CD8-positive, alpha-beta memory T cell (primary cell): ENCODE measurements around the gene SETD1A. TPM values are rescaled to one million over a fixed set of nuclear protein-coding genes. Genes with fewer than 3 reads are reported as not detected.
A peak's percentile ranks its signal among the peaks of the same experiment; 100 is the strongest.

Source experiments
- CTCF ChIA-PET: fragments of 350-600 bp; sonication (Branson Sonifier 250); formaldehyde crosslinking; loops from one replicate; lab custom pipeline; 2021; ENCODE audit warnings: antibody characterized with exemption; lab: Charles Lee
- POLR2A ChIA-PET: fragments of 350-600 bp; sonication (Branson Sonifier 250); formaldehyde crosslinking; loops from one replicate; lab custom pipeline; 2021; ENCODE audit warnings: antibody characterized with exemption; lab: Charles Lee
- DNase-seq, 5 donors: peaks; one replicate each; pipeline versions ENCODE4 v3.0.0 to v3.0.0-alpha.2; 2020 to 2022; ENCODE audit warnings: mixed read lengths in 1 of 5
- H3K27ac ChIP-seq: one replicate; pipeline ENCODE4 v1.7.0; 2013; ENCODE audit warnings: low read depth, mild to moderate bottlenecking, low read length, moderate library complexity
- H3K27me3 ChIP-seq: 2 replicates; pipeline ENCODE4 v1.7.0; 2013; ENCODE audit warnings: low read length, mild to moderate bottlenecking; ENCODE audit not compliant: insufficient read depth, poor library complexity, severe bottlenecking
- H3K36me3 ChIP-seq: 2 replicates; pipeline ENCODE4 v1.7.0; 2013; ENCODE audit warnings: mild to moderate bottlenecking, low read length, moderate library complexity; ENCODE audit not compliant: insufficient read depth
- H3K4me1 ChIP-seq: 2 replicates; pipeline ENCODE4 v1.7.0; 2013; ENCODE audit warnings: mild to moderate bottlenecking, low read length, moderate library complexity; ENCODE audit not compliant: insufficient read depth
- H3K4me3 ChIP-seq: 2 replicates; pipeline ENCODE4 v1.7.0; 2013; ENCODE audit warnings: mild to moderate bottlenecking, low read length
- H3K9me3 ChIP-seq: 2 replicates; pipeline ENCODE4 v1.7.0; 2013; ENCODE audit warnings: mild to moderate bottlenecking, low read length
- H3K27ac Mint-ChIP-seq, 8 donors: one replicate each; pipeline ENCODE4 v1.8.0; 2020 to 2021; ENCODE audit warnings: mixed read lengths in 8 of 8, mild to moderate bottlenecking in 6 of 8, inconsistent platforms in 3 of 8, moderate library complexity in 3 of 8
- H3K27me3 Mint-ChIP-seq, 2 donors: one replicate each; pipeline ENCODE4 v1.8.0; 2020 to 2021; ENCODE audit warnings: mixed read lengths in 2 of 2, mild to moderate bottlenecking in 1 of 2, moderate library complexity in 1 of 2
- H3K36me3 Mint-ChIP-seq, 3 donors: one replicate each; pipeline ENCODE4 v1.8.0; 2020 to 2021; ENCODE audit warnings: mixed read lengths in 3 of 3, inconsistent platforms in 1 of 3, mild to moderate bottlenecking in 1 of 3
- H3K4me1 Mint-ChIP-seq, 3 donors: one replicate each; pipeline ENCODE4 v1.8.0; 2020 to 2021; ENCODE audit warnings: mixed read lengths in 3 of 3, inconsistent platforms in 1 of 3, mild to moderate bottlenecking in 1 of 3
- H3K4me3 Mint-ChIP-seq, 7 donors: one replicate each; pipeline ENCODE4 v1.8.0; 2020 to 2021; ENCODE audit warnings: mixed read lengths in 7 of 7, mild to moderate bottlenecking in 6 of 7, moderate library complexity in 4 of 7, inconsistent platforms in 2 of 7
- H3K9me3 Mint-ChIP-seq, 5 donors: one replicate each; pipeline ENCODE4 v1.8.0; 2020 to 2022; ENCODE audit warnings: mixed read lengths in 5 of 5, mild to moderate bottlenecking in 3 of 5, moderate library complexity in 2 of 5, inconsistent platforms in 1 of 5
- polyA plus RNA-seq: library from polyadenylated mRNA; unstranded; fragments of 300-500 nt; fragmentation: Illumina TruSeq; gene quantifications from one replicate; pipeline ENCODE4 v1.2.3, GENCODE V29; 2021
- total RNA-seq, 2 experiments: library from RNA; stranded (reverse); gene quantifications; one replicate each; pipeline ENCODE4 v1.2.3, GENCODE V29; 2021

SETD1A gene
- total and polyA plus RNA-seq, 3 experiments from 2014 or later: 2.6 to 28.8 (median 24.7) TPM

DNA sequence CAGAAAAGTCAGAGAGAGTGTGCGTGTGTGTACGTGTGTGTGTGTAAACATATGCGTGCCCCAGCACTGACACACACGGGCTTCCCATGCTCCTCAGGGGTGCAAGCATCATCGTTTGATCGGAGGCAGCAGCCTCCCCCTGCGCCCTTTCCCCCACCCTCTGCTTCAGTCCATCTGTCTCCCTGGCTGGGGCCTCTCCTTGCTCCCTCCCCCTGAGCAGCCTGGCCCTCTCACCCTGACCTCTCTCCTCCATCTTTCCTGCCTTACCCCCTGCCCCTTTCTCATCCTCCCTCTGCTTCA lies 48.5 kb downstream of the SETD1A start:
- Mint-ChIP-seq H3K9me3 (peaks cover 0 to 2% (median 0%) of the 10 kb centered on the region in 5 donors), H3K27me3 (peaks cover 9 to 10% of the 10 kb centered on the region in 2 donors), H3K27ac (no peak overlapping the region), H3K36me3 (no peaks in the 10 kb centered on the region), H3K4me3 (no peak overlapping the region), H3K4me1 (peaks cover 4 to 9% (median 8%) of the 10 kb centered on the region in 3 donors)
- no peaks in the 10 kb centered on the region for H3K36me3 ChIP-seq
- no peak for DNase-seq
- peaks cover 4% of the 10 kb centered on the region for H3K4me1 ChIP-seq
- H3K27me3 ChIP-seq: peaks cover 3% of the 10 kb centered on the region
- H3K27ac ChIP-seq: no peak overlapping the region
- no peak overlapping the region for H3K4me3 ChIP-seq
- ChIA-PET POLR2A (no interaction called here), CTCF (no interaction called here)
- no peaks in the 10 kb centered on the region for H3K9me3 ChIP-seq

DNA sequence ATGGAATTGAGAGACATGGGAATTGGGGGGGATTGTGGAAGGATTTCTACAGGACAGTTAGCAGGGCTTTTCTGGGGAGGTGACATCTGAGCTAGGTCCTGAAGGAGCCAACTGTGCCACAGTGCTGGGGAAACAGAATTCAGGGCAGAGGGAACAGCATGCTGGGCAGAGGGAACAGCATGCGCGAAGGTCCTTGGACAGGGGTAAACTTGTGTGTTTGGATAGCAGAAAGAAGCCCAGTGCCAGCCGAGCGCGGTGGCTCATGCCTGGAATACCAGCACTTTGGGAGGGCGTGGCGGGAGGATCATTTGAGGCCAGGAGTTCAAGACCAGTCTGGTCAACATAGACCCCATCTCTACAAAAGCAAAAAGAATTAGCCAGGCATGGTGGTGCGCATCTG lies 49.0 kb downstream of the SETD1A start:
- Mint-ChIP-seq H3K4me3 (no peak overlapping the region), H3K36me3 (no peaks in the 10 kb centered on the region), H3K9me3 (peaks cover 0 to 2% (median 0%) of the 10 kb centered on the region in 5 donors), H3K4me1 (peaks cover 7 to 14% (median 14%) of the 10 kb centered on the region in 3 donors), H3K27me3 (peaks cover 14 to 15% of the 10 kb centered on the region in 2 donors), H3K27ac (peak overlapping the region in 1 of 8 donors; percentile 54)
- ChIA-PET CTCF (no interaction called here), POLR2A (no interaction called here)
- no peak overlapping the region for H3K4me3 ChIP-seq
- no peak for DNase-seq
- no peaks in the 10 kb centered on the region for H3K9me3 ChIP-seq
- peaks cover 6% of the 10 kb centered on the region for H3K4me1 ChIP-seq
- no peaks in the 10 kb centered on the region for H3K36me3 ChIP-seq
- peaks cover 8% of the 10 kb centered on the region for H3K27me3 ChIP-seq
- no peak overlapping the region for H3K27ac ChIP-seq

DNA sequence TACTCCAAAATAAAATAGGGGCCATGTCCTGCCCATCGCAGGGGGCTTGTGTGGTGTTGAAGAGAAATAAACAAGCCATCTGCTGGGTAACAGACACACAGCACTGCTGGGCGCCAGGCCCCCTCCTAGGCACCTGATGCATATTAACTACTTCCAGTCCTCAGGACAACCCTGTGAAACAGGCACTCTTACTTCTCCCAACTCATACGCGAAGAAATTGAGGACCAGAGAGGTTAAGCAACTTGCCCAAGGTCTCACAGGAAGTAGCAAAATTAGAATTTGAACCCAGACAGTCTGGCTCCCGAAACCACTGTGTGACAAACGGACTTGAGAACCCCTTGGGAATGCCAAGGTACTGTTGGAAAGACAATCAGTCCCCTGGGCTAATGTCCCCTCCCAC lies 50.1 kb downstream of the SETD1A start:
- ChIA-PET CTCF (no interaction called here), POLR2A (no interaction called here)
- no peaks in the 10 kb centered on the region for H3K9me3 Mint-ChIP-seq

DNA sequence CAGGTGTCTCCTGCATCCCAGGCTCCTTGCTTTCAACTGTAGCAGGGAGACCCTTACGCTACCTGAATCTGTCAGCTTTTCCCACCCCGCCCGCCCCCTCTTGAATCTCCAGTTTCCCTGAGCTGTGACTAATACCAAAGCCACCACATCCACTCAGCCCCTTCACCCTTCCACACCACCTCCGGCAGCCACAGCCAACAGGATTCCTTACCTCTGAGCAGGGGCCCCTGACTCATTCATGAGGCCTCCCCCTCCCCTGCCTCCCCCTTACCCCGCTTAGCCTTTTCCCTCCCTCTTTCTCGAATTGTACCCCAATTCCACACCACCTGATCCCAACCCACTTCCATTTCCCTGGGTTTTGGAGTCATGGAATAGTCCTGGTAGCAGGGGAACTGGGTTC lies 50.6 kb downstream of the SETD1A start:
- H3K36me3 Mint-ChIP-seq: no peaks in the 10 kb centered on the region

More for the DNA sequence above, 50.1 kb downstream of the SETD1A start:
- no peaks in the 10 kb centered on the region for H3K36me3 Mint-ChIP-seq
- H3K4me1 ChIP-seq: peaks cover 6% of the 10 kb centered on the region
- no peak overlapping the region for H3K4me3 Mint-ChIP-seq
- H3K27ac ChIP-seq: no peak overlapping the region
- peaks cover 10 to 20% (median 14%) of the 10 kb centered on the region in 3 donors for H3K4me1 Mint-ChIP-seq
- H3K27ac Mint-ChIP-seq: peak overlapping the region in 1 of 8 donors; percentile 17
- H3K27me3 Mint-ChIP-seq: peaks cover 23% of the 10 kb centered on the region in 2 donors
- no peak for DNase-seq
- no peak overlapping the region for H3K4me3 ChIP-seq
- no peaks in the 10 kb centered on the region for H3K36me3 ChIP-seq
- H3K9me3 ChIP-seq: no peaks in the 10 kb centered on the region
- H3K27me3 ChIP-seq: peaks cover 9% of the 10 kb centered on the region

DNA sequence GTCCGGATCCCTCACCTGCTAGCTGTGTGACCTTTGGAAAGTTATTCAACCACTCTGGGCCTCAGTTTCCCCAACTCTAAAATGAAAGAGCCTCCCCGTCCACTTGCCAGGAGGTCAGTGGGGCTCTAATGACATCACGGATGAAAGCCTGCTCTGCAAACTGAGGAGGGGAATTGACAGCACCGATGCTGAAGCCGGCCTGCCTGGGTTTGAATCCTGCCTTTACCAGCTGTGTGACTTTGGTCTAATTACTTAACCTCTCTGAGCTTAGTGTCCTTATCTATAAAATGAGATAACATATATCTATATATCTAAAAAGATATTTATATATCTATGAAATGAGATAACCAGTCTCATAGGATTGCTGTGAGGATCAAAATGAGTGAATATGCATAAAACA lies 51.0 kb downstream of the SETD1A start:
- H3K36me3 ChIP-seq: no peaks in the 10 kb centered on the region
- peaks cover 9% of the 10 kb centered on the region for H3K27me3 ChIP-seq
- H3K27ac ChIP-seq: no peak overlapping the region
- H3K27me3 Mint-ChIP-seq: peaks cover 26 to 30% of the 10 kb centered on the region in 2 donors
- H3K4me1 Mint-ChIP-seq: peaks cover 10 to 20% (median 14%) of the 10 kb centered on the region in 3 donors
- H3K27ac Mint-ChIP-seq: no peak overlapping the region
- H3K9me3 ChIP-seq: no peaks in the 10 kb centered on the region
- H3K4me1 ChIP-seq: peaks cover 6% of the 10 kb centered on the region
- no peak for DNase-seq
- CTCF ChIA-PET: interaction anchor here (0.9 kb wide), 1 partner anchor 65 kb away, joined by 4 read pairs; the partner anchor contains the start of genes ZNF646 and ZNF668
- no peaks in the 10 kb centered on the region for H3K36me3 Mint-ChIP-seq
- POLR2A ChIA-PET: no interaction called here
- no peak overlapping the region for H3K4me3 Mint-ChIP-seq
- no peaks in the 10 kb centered on the region for H3K9me3 Mint-ChIP-seq
- H3K4me3 ChIP-seq: no peak overlapping the region

More for the DNA sequence above, 50.6 kb downstream of the SETD1A start:
- ChIA-PET POLR2A (no interaction called here), CTCF (interaction anchor here (0.9 kb wide), 1 partner anchor 66 kb away, joined by 4 read pairs; the partner anchor contains the start of genes ZNF646 and ZNF668)
- Histone ChIP-seq H3K4me3 (no peak overlapping the region), H3K4me1 (peaks cover 6% of the 10 kb centered on the region), H3K27ac (no peak overlapping the region), H3K36me3 (no peaks in the 10 kb centered on the region), H3K9me3 (no peaks in the 10 kb centered on the region), H3K27me3 (peaks cover 9% of the 10 kb centered on the region)
- peaks cover 10 to 20% (median 14%) of the 10 kb centered on the region in 3 donors for H3K4me1 Mint-ChIP-seq
- no peak overlapping the region for H3K4me3 Mint-ChIP-seq
- peaks cover 23 to 27% of the 10 kb centered on the region in 2 donors for H3K27me3 Mint-ChIP-seq
- H3K27ac Mint-ChIP-seq: no peak overlapping the region
- no peak for DNase-seq
- no peaks in the 10 kb centered on the region for H3K9me3 Mint-ChIP-seq

DNA sequence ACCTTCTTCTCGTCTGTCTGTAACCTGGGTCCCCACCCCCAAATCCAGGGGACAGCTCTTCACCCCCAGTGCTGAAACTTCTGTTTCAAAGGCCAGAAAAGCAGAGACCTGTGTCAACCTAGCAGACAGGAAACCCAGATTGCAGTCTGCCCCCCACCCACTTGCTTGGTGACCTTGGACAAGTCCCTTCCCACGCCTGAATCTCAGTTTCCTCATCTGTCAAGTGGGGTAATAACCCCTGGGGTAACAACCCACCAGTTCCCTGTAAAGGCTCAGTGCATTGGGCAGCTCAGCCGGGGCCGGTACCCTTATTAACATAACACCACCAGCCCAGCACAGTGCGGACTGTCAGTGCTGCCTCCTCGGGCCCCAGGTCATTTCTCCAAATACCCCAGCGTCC lies 51.6 kb downstream of the SETD1A start:
- H3K9me3 Mint-ChIP-seq: no peaks in the 10 kb centered on the region
- H3K36me3 ChIP-seq: no peaks in the 10 kb centered on the region
- ChIA-PET POLR2A (no interaction called here), CTCF (interaction anchor here (0.9 kb wide), 1 partner anchor 65 kb away, joined by 4 read pairs; the partner anchor contains the start of genes ZNF646 and ZNF668)
- peak overlapping the region in 2 of 8 donors; percentile 14 to 47 for H3K27ac Mint-ChIP-seq
- no peak overlapping the region for H3K27ac ChIP-seq
- no peak for DNase-seq
- no peaks in the 10 kb centered on the region for H3K9me3 ChIP-seq
- no peaks in the 10 kb centered on the region for H3K36me3 Mint-ChIP-seq
- H3K27me3 Mint-ChIP-seq: peaks cover 30% of the 10 kb centered on the region in 2 donors
- H3K4me1 Mint-ChIP-seq: peaks cover 10 to 20% (median 14%) of the 10 kb centered on the region in 3 donors
- H3K4me3 ChIP-seq: no peak overlapping the region
- peaks cover 9% of the 10 kb centered on the region for H3K27me3 ChIP-seq
- no peak overlapping the region for H3K4me3 Mint-ChIP-seq
- peaks cover 6% of the 10 kb centered on the region for H3K4me1 ChIP-seq

DNA sequence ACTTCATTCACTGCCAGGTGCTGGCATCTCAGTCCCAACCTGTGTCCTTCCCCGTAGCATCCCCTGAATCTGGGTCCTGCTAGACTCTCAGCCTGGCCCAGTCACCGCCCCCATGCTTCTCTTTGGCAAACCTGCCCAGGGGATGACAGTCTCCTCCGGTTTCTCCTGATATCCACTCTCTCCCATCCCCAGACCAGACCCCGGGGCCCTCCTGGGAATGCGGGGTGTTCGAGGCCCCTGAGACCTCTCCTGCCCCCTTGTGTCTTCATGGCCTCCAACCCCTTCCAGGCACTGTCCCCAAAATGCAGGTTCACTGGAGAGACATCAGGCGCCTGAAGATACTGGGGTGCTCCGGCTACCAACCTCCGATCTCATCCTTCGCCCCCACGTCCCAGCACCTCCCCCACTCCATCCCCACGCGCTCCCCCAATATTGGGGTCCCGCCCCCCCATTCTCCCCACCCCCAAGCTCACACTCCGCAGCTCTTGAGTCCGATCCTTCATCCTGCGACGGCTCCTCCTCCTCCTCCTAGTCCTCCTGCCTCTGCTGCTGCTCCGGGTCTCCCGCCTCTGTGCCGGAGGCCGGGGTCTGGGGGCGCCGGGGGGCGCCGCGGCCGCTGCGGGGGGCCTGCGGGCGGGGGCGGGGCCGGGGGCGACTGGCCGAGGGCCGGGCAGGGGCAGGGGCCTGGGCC lies 52.5 kb downstream of the SETD1A start:
- H3K4me3 ChIP-seq: no peak overlapping the region
- DNase-seq: no peak

DNA sequence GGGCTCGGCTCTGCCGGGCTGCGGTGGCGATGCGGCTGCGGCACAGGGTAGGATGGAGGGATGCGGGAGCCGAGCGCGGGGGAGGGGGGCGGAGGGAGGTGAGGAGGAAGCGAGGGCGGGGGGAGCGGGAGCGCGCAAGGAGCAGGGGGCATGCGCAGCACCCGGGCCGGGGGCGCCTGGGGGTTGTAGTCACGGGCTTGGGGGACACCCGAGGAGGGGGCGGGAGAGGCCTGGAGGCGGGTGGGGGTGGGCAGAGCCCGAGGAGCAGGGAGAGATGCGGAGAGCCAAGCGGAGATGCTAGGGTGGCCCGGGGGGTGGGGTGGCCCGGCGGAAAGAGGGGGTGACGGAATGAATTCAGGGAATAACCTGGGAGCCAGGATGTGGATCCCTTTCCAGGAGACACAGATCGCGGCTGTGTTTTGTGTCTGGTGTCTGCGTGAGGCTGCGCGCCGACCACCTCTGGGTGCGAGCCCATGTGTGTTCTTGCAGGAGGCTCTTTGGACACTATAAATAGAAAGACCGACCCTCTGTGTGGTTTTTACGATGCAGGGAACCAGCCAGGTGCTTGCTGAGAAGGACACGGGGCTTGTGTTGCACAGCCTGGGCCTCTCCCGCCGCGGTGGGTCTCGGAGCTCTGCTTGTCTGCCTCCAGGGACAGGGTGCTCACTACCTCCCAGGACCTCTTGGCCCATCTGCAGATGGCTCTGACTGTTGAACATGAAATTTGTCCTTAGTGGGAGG lies 53.2 kb downstream of the SETD1A start, which contains the start of gene STX1B:
Gene STX1B, minus strand, starts transcription at position 54 of the 741 bp plus-strand sequence. CDS start 242 bp downstream, outside the sequence.
- peak within 1 kb of the TSS in 4 of 8 donors; percentile 12 to 87 (median 52) for H3K27ac Mint-ChIP-seq
- no peaks in the 10 kb centered on the region for H3K36me3 ChIP-seq
- peaks cover 9% of the 10 kb centered on the region for H3K27me3 ChIP-seq
- peak within 1 kb of the TSS; percentile 69 to 84 (median 72) for H3K4me3 Mint-ChIP-seq
- DNase-seq: peak; percentile 7 to 67 (median 17)
- ChIA-PET POLR2A (no interaction called here), CTCF (no interaction called here)
- peak within 1 kb of the TSS; percentile 49 for H3K4me3 ChIP-seq
- no peaks in the 10 kb centered on the region for H3K9me3 Mint-ChIP-seq
- H3K4me1 ChIP-seq: peaks cover 6% of the 10 kb centered on the region
- H3K4me1 Mint-ChIP-seq: peaks cover 10 to 20% (median 14%) of the 10 kb centered on the region in 3 donors
- H3K27me3 Mint-ChIP-seq: peaks cover 32 to 39% of the 10 kb centered on the region in 2 donors
- H3K36me3 Mint-ChIP-seq: no peaks in the 10 kb centered on the region
- H3K9me3 ChIP-seq: no peaks in the 10 kb centered on the region
- no peak within 1 kb of the TSS for H3K27ac ChIP-seq

More for the DNA sequence above, 52.5 kb downstream of the SETD1A start:
- peaks cover 30 to 35% of the 10 kb centered on the region in 2 donors for H3K27me3 Mint-ChIP-seq
- ChIA-PET CTCF (no interaction called here), POLR2A (no interaction called here)
- H3K27ac Mint-ChIP-seq: peak overlapping the region in 4 of 8 donors; percentile 12 to 87 (median 52)
- H3K4me1 ChIP-seq: peaks cover 6% of the 10 kb centered on the region
- no peaks in the 10 kb centered on the region for H3K36me3 ChIP-seq
- H3K27ac ChIP-seq: no peak overlapping the region
- no peaks in the 10 kb centered on the region for H3K9me3 Mint-ChIP-seq
- H3K4me3 Mint-ChIP-seq: peak overlapping the region; percentile 53 to 84 (median 66)
- H3K36me3 Mint-ChIP-seq: no peaks in the 10 kb centered on the region
- no peaks in the 10 kb centered on the region for H3K9me3 ChIP-seq
- peaks cover 9% of the 10 kb centered on the region for H3K27me3 ChIP-seq
- H3K4me1 Mint-ChIP-seq: peaks cover 10 to 20% (median 14%) of the 10 kb centered on the region in 3 donors
